ENCODE results near the gene ASPSCR1. TPM values are rescaled to one million over a fixed set of nuclear protein-coding genes. Genes with fewer than 3 reads are reported as not detected.

Gene ASPSCR1, protein sequence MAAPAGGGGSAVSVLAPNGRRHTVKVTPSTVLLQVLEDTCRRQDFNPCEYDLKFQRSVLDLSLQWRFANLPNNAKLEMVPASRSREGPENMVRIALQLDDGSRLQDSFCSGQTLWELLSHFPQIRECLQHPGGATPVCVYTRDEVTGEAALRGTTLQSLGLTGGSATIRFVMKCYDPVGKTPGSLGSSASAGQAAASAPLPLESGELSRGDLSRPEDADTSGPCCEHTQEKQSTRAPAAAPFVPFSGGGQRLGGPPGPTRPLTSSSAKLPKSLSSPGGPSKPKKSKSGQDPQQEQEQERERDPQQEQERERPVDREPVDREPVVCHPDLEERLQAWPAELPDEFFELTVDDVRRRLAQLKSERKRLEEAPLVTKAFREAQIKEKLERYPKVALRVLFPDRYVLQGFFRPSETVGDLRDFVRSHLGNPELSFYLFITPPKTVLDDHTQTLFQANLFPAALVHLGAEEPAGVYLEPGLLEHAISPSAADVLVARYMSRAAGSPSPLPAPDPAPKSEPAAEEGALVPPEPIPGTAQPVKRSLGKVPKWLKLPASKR
- polyA plus RNA-seq (ENCODE audit: insufficient read length in 4 of 4), result 10 to 100 TPM; 22.0 to 38.4 (median 24.1) TPM

GRCh38 chr17:81977211-81977808 lies at the start of gene ASPSCR1:
Gene ASPSCR1 (plus strand): TSS chr17:81977629. CDS start chr17:81977647, 18 bp downstream.
- DNase-seq (ENCODE audit: low read depth in 4 of 4, low spot score in 3 of 4), result peak in 3 of 4 donors; percentile 83 to 85 (median 85)

- peak; percentile 91 to 95 (median 94) for DNase-seq (ENCODE audit: low read depth in 4 of 4, low spot score in 3 of 4)
Observed at GRCh38 chr17:81927653-81928543, 49.5 kb upstream of the ASPSCR1 start, which contains the start of gene MAFG. Gene MAFG (minus strand): TSS chr17:81927735. CDS start chr17:81923185, 4,550 bp downstream.

- DNase-seq (ENCODE audit: low read depth in 4 of 4, low spot score in 3 of 4), result no peak
Observed at GRCh38 chr17:81928544-81929252, 48.7 kb upstream of the ASPSCR1 start.

- DNase-seq (ENCODE audit: low read depth in 4 of 4, low spot score in 3 of 4), result no peak
Observed at GRCh38 chr17:81929253-81930141, 47.9 kb upstream of the ASPSCR1 start.

DNA sequence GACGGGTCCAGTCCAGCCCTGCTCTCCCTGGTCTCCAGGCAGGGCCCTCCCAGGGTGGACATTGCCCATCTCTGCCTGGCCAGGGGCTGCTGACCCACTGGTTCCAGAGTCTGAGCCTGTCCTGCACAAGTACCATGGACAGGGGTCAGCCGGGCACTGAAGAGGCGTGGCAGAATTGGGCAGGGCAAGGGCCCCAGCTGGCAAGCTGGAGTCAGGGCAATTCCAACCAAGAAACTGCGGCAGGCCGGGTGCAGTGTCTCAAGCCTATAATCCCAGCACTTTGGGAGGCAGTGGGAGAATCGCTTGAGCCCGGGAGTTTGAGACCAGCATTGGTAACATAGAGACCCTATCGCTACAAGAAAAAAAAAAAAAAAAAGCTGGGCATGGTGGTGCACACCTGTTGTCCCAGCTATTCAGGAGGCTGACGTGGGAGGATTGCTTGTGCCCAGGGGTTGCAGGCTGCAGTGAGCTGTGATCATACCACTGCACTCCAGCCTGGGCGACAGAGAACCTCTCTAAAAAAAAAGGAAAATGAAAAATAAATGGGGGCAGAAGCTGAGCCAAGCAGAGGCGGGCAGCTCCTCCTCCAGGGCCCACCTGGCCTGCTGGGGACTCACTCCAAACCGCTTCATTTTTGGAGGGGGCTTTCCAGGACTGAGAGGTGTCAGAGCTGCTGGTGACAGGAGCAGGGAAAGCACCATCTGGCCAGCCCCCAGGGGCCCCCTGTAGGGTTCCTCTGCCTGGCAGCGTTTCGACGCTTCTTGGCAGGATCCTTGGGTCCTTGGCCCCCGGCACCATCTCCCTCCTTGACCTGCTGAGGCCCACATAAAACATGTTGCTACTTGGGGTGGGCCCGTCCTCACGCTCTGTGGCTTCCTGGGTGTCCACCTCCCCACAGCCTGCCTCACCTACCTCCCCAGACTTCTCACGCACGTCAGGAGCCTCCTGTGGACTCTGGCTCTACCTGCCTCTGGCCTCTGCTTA lies 47.0 kb upstream of the ASPSCR1 start:
- DNase-seq (ENCODE audit: low read depth in 4 of 4, low spot score in 3 of 4), result no peak

- no peak for DNase-seq (ENCODE audit: low read depth in 4 of 4, low spot score in 3 of 4)
Observed at GRCh38 chr17:81931189-81931556, 46.3 kb upstream of the ASPSCR1 start.

GRCh38 chr17:81931557-81932332 lies 45.7 kb upstream of the ASPSCR1 start:
- no peak for DNase-seq (ENCODE audit: low read depth in 4 of 4, low spot score in 3 of 4)

- DNase-seq (ENCODE audit: low read depth in 4 of 4, low spot score in 3 of 4), result no peak
Observed at GRCh38 chr17:81932333-81932983, 45.0 kb upstream of the ASPSCR1 start.

DNA sequence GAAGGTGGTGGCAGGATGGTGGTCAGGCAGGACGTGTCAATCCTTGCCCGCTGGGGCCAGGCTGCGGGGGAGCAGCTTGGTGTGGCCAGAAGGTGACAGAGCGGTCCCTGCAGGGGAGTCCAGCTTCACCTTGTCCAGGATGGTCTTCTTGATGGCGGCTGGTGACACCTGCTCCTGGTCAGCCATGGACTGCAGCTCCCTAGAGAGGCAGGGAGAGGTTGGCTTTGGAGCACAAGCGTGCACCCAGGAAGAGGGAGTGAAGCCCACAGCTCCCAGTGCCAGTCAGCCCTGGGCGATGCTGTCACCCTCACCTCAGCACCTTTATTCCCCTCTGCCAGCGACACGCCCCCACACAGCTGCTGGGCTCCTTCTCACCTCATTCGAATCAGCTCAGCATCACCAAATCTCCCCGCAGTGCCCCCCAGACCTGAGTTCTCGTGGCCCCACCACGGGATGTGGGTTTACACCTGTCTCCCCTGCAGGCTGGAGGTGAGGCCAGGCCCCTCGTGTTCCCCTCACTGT lies 44.2 kb upstream of the ASPSCR1 start:
- DNase-seq (ENCODE audit: low read depth in 4 of 4, low spot score in 3 of 4), result no peak

- DNase-seq (ENCODE audit: low read depth in 4 of 4, low spot score in 3 of 4), result no peak
Observed at GRCh38 chr17:81934098-81934757, 43.2 kb upstream of the ASPSCR1 start.

GRCh38 chr17:81934850-81935708 lies 42.4 kb upstream of the ASPSCR1 start:
- DNase-seq (ENCODE audit: low read depth in 4 of 4, low spot score in 3 of 4), result no peak

DNA sequence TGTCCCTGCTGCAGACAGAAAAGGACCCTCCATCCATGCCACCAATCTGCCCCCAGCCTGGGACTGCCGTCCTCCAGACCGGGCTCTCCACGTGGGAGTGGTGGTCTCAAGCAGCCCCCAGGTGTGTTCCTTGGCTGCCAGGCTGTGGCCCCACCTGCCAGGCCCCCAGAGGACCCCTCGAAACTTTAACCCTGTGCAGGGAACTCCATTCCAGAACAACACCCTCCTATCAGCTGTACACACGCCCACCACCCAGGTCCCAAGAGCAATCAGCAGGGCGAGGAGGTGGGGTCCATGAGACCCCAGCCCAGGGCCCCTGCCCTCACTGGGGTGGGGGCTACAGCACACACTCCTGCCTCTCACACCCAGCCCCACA lies 41.7 kb upstream of the ASPSCR1 start:
- DNase-seq (ENCODE audit: low read depth in 4 of 4, low spot score in 3 of 4), result no peak

- DNase-seq (ENCODE audit: low read depth in 4 of 4, low spot score in 3 of 4), result no peak
Observed at GRCh38 chr17:81939218-81939617, 38.2 kb upstream of the ASPSCR1 start.

DNA sequence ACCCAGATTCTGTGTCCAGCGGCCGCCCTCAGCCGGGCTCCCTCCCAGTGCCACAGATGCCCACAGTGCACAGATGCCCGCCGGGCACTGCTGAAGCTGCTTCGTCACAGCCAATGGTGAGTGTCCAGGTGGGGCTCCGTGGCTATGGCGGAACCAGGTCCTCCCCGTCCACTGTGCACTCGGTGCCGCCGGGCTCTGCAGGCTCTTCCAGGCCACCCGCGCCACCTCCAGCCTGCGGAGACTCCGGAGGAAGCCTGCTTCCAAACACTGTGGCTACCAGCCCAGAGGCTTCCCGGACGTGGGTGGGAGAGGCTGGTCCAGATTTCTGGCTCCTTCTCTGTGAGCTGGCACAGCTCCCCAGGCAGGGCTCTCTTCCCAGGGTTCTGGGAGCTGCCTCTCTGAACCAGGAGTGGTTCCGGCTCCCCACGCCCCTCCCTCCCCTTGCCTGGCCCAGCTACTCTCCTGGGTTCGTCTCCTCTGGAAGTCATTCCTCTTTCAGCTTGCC lies 37.5 kb upstream of the ASPSCR1 start:
- no peak for DNase-seq (ENCODE audit: low read depth in 4 of 4, low spot score in 3 of 4)
